Osteoblast (primary cell): Measurements from ENCODE around the gene CHMP5. TPM values are rescaled to one million over a fixed set of nuclear protein-coding genes. Genes with fewer than 3 reads are reported as not detected.

Source experiments
- DNase-seq: peaks from one replicate; pipeline ENCODE4 v3.0.0; 2011; ENCODE audit warnings: low spot score, mixed read lengths; ENCODE audit not compliant: insufficient read length; ENCODE audit errors: missing footprints
- H2AFZ ChIP-seq: 2 replicates; pipeline ENCODE4 v1.6.0; 2011; ENCODE audit warnings: mild to moderate bottlenecking, low read length
- H3K27ac ChIP-seq: 2 replicates; pipeline ENCODE4 v1.5.1; 2011; ENCODE audit warnings: mild to moderate bottlenecking, low read depth, low read length, moderate library complexity
- H3K27me3 ChIP-seq: 2 replicates; pipeline ENCODE4 v1.6.0; 2012; ENCODE audit warnings: mild to moderate bottlenecking, control low read depth, inconsistent platforms, low read length, moderate library complexity; ENCODE audit not compliant: insufficient read depth
- H3K36me3 ChIP-seq: 2 replicates; pipeline ENCODE4 v1.5.1; 2011; ENCODE audit warnings: mild to moderate bottlenecking, low read length, control low read depth, moderate library complexity; ENCODE audit not compliant: insufficient read depth
- H3K4me1 ChIP-seq: 2 replicates; pipeline ENCODE4 v1.5.1; 2011; ENCODE audit warnings: mild to moderate bottlenecking, low read length, control low read depth, moderate library complexity; ENCODE audit not compliant: insufficient read depth
- H3K4me2 ChIP-seq: 2 replicates; pipeline ENCODE4 v1.6.0; 2011; ENCODE audit warnings: mild to moderate bottlenecking, low read length; ENCODE audit not compliant: insufficient read depth
- H3K4me3 ChIP-seq: fragments of 200-600 bp; sonication (generic); 3 replicates; pipeline ENCODE4 v1.5.1; 2012; ENCODE audit warnings: mild to moderate bottlenecking, low read length, inconsistent platforms; ENCODE audit not compliant: insufficient read depth
- H3K79me2 ChIP-seq: 2 replicates; pipeline ENCODE4 v1.6.0; 2012; ENCODE audit warnings: mild to moderate bottlenecking, low read length, control low read depth, inconsistent platforms; ENCODE audit not compliant: insufficient read depth
- H3K9me3 ChIP-seq: 2 replicates; pipeline ENCODE4 v1.5.1; 2011; ENCODE audit warnings: low read depth, low read length, control low read depth
- H4K20me1 ChIP-seq: 2 replicates; pipeline ENCODE4 v1.6.0; 2012; ENCODE audit warnings: mild to moderate bottlenecking, low read length, control low read depth; ENCODE audit not compliant: insufficient read depth
- total RNA-seq: library from RNA; depleted of rRNA; stranded (reverse); fragments of >200 nt; gene quantifications from 2 replicates; pipeline ENCODE4 v1.2.3, GENCODE V29; 2012
- TF ChIP-seq, protein P1 (sequence below): IDR thresholded peaks from 2 replicates; pipeline ENCODE4 v1.5.1; 2011; ENCODE audit warnings: mild to moderate bottlenecking, low read depth, low read length, moderate library complexity; ENCODE audit errors: extremely low read depth

Gene CHMP5
- total RNA-seq, 1 donor: 71.7 TPM

GRCh38 chr9:33223696-33224095 is 41.2 kb upstream of the CHMP5 start:
- Histone ChIP-seq H3K4me1 (peaks cover 6% of the 10 kb centered on the region), H3K4me2 (no peak overlapping the region), H3K27ac (no peak overlapping the region), H2AFZ (no peak overlapping the region), H4K20me1 (no peaks in the 10 kb centered on the region), H3K79me2 (no peaks in the 10 kb centered on the region), H3K27me3 (no peaks in the 10 kb centered on the region), H3K9me3 (no peaks in the 10 kb centered on the region), H3K36me3 (no peaks in the 10 kb centered on the region), H3K4me3 (no peak overlapping the region)
- TF ChIP-seq, protein P1, sequence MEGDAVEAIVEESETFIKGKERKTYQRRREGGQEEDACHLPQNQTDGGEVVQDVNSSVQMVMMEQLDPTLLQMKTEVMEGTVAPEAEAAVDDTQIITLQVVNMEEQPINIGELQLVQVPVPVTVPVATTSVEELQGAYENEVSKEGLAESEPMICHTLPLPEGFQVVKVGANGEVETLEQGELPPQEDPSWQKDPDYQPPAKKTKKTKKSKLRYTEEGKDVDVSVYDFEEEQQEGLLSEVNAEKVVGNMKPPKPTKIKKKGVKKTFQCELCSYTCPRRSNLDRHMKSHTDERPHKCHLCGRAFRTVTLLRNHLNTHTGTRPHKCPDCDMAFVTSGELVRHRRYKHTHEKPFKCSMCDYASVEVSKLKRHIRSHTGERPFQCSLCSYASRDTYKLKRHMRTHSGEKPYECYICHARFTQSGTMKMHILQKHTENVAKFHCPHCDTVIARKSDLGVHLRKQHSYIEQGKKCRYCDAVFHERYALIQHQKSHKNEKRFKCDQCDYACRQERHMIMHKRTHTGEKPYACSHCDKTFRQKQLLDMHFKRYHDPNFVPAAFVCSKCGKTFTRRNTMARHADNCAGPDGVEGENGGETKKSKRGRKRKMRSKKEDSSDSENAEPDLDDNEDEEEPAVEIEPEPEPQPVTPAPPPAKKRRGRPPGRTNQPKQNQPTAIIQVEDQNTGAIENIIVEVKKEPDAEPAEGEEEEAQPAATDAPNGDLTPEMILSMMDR: peak; percentile 43
- DNase-seq: no peak

GRCh38 chr9:33225319-33226147 is 39.3 kb upstream of the CHMP5 start:
- Histone ChIP-seq H3K27me3 (no peaks in the 10 kb centered on the region), H4K20me1 (no peaks in the 10 kb centered on the region), H3K79me2 (no peaks in the 10 kb centered on the region), H3K4me1 (peaks cover 6% of the 10 kb centered on the region), H3K4me2 (peak overlapping the region; percentile 52), H2AFZ (peak overlapping the region; percentile 53), H3K4me3 (no peak overlapping the region), H3K36me3 (no peaks in the 10 kb centered on the region), H3K9me3 (no peaks in the 10 kb centered on the region), H3K27ac (peak overlapping the region; percentile 8)
- TF ChIP-seq, protein P1: peak; percentile 69
- no peak for DNase-seq

DNA sequence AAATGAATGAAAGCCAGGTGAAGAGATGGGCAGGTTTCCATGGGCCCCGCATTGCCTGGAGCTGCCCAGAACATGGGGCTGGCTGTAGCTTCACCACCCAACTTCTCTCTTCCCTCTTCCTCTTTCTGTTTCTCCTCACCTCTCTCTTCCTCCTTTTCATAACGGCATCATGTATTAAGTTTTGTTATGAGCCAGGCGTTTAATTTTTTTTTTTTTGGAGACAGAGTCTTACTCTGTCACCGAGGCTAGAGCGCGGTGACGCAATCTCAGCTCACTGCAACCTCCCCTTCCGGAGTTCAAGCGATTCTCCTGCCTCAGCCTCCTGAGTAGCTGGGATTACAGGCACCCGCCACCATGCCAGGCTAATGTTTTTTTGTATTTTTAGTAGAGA is 37.8 kb upstream of the CHMP5 start:
- TF ChIP-seq, protein P1: no peak
- H3K9me3 ChIP-seq: no peaks in the 10 kb centered on the region
- H3K27me3 ChIP-seq: no peaks in the 10 kb centered on the region
- no peak for DNase-seq
- no peaks in the 10 kb centered on the region for H3K36me3 ChIP-seq
- H3K27ac ChIP-seq: no peak overlapping the region
- H3K4me1 ChIP-seq: peaks cover 6% of the 10 kb centered on the region
- H3K4me2 ChIP-seq: no peak overlapping the region
- H2AFZ ChIP-seq: no peak overlapping the region
- no peaks in the 10 kb centered on the region for H3K79me2 ChIP-seq
- H4K20me1 ChIP-seq: no peaks in the 10 kb centered on the region
- no peak overlapping the region for H3K4me3 ChIP-seq

DNA sequence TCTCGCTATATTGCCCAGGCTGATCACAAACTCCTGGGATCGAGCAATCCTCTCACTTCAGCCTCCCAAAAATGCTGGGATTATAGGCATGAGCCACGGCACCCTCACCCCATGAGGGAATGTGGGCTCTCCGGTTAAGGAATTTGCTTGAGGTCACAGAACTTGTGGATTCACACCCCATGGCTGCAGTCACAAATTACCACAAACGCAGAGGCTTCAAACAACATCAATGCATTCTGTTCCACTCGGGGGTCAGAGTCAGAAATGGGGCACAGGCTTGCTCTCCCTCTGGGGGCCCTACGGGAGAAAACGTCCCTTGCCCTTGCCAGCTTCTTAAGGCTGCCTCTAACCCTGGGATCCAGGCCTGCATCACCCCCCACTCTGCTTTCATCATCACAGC is 37.1 kb upstream of the CHMP5 start:
- Histone ChIP-seq H3K36me3 (no peaks in the 10 kb centered on the region), H3K27me3 (no peaks in the 10 kb centered on the region), H3K4me2 (no peak overlapping the region), H3K27ac (no peak overlapping the region), H3K9me3 (no peaks in the 10 kb centered on the region), H3K79me2 (no peaks in the 10 kb centered on the region), H3K4me3 (no peak overlapping the region), H4K20me1 (no peaks in the 10 kb centered on the region), H3K4me1 (peaks cover 6% of the 10 kb centered on the region), H2AFZ (peak overlapping the region; percentile 15)
- no peak for DNase-seq
- TF ChIP-seq, protein P1: no peak
